ENCODE data around the gene CHD3. TPM values are rescaled to one million over a fixed set of nuclear protein-coding genes. Genes with fewer than 3 reads are reported as not detected.
A peak's percentile ranks its signal among the peaks of the same experiment; 100 is the strongest.

The CHD3 gene
- total RNA-seq, result 114 and 141 TPM in 2 replicates

DNA sequence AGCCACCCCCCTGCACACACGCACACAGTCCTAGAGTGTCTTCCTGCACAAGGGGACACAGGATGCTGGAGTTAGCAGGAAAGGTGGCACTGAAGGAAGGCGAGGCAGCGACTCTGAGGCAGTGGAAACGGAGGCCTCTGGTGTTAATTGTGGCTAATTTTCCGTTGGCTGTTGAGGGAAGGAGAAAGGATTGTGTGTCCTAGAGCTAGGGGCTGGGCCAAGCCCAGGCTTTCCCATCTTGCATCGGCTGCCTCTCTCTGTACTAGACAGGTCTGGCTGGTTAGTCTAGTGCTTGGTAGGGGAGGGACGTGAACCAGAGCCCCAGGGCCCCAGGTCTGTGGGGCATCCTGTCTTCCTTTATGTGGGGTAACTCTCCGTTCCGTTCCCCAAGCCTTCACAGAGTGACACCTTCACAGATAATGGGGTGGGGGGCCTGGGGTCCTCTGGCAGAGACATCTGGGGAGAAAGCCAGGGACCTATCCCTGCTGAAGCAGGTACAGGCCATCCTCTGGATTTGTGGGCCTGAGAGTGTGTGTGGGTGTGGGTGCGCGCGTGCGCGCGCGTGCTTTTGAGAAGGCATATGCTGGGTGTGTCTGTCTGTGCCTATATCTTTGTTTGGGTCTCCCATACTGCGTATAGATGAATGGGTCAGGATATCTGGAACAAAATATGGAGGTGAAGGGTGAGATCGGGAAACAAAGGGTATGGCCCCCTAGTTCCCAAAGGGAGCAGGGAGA lies at the start of gene CHD3:
Gene CHD3, plus strand, starts transcription at position 606 of the 737 bp plus-strand sequence. CDS start 212 bp downstream, outside the sequence.

DNA sequence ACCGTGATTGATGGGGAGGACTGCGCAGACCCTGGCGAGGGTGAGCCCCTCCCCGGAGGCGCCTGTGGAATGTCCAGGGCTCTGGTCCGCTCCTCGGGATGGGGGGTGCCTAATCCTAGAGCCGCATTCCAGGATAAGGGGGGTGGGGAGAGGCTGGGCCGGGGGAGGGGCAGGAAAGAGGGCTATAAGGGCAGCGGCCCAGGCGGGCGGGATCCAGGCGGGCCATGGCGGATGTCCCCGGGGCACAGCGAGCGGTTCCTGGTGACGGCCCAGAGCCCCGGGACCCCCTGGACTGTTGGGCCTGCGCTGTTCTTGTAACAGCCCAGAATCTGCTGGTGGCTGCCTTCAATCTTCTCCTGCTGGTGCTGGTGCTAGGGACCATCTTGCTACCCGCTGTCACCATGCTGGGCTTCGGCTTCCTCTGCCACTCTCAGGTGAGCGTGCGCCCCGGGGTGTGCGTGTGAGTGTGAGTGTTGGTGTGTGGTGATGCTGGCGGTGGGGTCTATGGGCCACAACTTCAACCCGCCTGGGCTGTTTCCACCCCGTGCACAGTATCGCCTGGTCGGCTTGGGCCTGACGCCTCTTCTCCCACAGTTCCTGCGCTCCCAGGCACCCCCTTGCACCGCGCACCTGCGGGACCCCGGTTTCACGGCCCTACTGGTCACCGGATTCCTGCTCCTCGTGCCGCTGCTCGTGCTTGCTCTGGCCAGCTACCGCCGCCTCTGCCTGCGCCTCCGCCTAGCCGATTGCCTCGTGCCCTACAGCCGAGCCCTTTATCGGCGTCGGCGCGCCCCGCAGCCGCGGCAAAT lies 33.5 kb upstream of the CHD3 start, which contains the start of gene TMEM88:
Gene TMEM88, plus strand, starts transcription at position 216 of the 809 bp plus-strand sequence. Its CDS starts 9 bp downstream, at position 225.

DNA sequence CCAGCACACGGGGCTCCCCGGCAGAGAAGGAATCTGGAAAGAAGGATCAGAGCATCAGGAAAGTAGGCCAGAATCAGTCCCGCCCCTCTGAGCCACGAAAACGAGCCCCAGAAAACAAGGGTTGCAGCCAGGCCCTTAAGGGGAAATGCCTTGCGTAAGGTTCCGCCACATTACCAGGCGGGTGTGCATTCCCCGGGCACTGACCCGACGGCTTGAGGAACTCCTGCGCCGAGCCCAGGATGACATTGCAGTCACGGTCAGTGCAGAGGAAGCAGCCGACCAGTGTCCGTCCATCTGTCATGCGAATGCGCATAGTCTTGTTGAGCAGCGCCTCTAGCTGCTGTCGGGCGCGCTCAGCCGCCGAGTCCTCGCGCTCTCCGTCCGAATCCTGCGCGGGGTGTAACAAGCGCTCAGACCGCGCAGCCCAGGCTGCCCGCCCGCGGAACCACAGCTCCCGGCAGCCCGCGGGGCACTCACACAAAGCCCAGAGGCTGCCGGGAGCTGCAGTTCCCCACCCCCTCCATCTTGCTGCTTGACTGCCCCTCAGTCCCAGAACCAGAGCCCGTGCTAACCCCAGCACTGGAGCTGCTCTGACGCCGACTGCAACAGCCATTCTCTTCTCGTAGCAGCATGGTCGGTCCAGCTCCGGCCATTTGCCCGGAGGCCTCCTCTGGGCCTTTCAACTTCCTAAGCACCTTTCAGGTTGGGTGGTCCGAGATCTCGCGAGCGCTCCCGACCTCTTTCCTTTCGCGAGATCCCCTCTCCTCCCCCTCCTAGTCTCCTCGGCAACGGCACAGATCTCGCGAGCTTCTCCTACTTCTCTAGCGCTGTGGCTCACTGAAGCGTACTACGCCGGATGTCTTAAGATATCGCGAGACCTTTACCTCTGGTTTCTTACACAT lies 31.5 kb upstream of the CHD3 start, which contains the start of gene NAA38:
Gene NAA38, minus strand, starts transcription at position 749 of the 902 bp plus-strand sequence. Its CDS starts 96 bp downstream, at position 653.

DNA sequence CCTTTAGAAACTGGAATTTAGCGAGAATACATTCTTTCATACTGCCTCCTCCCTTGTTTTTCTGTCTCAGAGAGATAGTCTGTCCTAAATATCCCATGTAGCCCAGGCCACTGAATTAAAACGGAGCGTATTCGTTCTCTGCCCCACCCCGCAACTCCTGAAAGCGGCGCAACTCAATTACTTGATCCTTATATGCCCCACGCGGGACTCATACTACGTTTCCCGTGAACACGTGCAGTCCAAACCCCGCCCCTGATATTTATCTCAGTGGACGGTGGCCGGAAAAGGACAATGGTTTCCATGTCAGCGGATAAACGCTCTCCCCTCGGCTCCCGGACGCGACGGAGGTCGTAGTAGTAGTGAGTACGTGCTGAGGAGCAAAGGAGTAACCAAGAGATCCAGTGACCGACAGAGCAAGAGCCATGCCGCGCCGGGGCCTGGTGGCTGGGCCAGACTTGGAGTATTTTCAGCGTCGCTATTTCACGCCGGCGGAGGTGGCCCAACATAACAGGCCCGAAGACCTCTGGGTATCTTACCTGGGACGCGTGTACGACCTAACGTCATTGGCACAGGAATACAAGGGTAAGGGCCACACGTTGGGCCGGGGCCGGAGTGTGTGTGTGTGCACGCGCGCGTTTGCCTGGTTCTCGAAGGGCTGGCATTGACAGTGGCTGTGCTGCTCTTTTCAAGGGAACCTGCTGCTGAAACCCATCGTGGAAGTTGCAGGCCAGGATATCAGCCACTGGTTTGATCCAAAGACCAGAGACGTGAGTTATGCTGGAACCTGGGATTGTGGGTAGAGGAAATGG lies 30.7 kb upstream of the CHD3 start, which contains the start of gene CYB5D1:
Gene CYB5D1, plus strand, starts transcription at position 291 of the 809 bp plus-strand sequence. Its CDS starts 132 bp downstream, at position 423.

DNA sequence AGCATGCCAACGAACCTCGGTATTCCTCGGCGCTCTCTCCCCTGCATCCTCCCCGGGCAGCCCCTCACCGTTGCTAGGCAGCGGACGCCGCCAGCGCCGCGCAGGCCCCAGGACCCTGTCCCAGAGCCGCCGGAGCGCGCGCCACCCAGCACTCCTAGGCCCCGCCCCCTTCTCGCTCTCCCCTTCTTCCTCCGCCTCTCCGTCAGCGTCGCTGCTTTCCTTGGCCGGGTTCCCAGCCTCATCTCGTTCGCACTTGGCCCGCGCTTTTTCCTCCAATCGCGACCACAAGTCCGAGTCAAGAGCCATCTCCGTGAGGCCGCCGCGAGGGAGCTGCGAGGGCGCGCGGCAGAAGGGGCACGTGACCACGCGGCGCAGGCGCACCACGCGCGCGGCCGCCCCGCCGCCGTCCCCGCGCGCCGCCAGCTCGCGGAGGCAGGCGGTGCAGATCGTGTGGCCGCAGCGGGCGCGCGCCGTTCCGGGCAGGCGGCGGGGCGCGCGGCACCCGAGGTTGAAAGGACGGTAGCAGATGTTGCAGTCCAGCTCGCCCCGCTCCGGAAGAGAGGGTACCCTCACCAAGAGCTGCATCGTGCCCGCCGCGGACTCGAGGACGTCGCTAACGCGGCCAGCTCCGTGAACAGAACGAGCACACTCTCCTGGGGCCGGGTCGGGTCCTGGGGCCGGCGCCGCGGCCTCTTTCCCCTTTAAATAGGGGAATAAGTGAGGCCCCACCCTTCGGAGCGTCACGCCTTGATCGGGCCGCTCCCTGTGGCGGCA lies 27.2 kb downstream of the CHD3 start, which contains the start of gene RNF227:
Gene RNF227, minus strand, starts transcription at position 679 of the 774 bp plus-strand sequence. Its CDS starts 94 bp downstream, at position 585.

DNA sequence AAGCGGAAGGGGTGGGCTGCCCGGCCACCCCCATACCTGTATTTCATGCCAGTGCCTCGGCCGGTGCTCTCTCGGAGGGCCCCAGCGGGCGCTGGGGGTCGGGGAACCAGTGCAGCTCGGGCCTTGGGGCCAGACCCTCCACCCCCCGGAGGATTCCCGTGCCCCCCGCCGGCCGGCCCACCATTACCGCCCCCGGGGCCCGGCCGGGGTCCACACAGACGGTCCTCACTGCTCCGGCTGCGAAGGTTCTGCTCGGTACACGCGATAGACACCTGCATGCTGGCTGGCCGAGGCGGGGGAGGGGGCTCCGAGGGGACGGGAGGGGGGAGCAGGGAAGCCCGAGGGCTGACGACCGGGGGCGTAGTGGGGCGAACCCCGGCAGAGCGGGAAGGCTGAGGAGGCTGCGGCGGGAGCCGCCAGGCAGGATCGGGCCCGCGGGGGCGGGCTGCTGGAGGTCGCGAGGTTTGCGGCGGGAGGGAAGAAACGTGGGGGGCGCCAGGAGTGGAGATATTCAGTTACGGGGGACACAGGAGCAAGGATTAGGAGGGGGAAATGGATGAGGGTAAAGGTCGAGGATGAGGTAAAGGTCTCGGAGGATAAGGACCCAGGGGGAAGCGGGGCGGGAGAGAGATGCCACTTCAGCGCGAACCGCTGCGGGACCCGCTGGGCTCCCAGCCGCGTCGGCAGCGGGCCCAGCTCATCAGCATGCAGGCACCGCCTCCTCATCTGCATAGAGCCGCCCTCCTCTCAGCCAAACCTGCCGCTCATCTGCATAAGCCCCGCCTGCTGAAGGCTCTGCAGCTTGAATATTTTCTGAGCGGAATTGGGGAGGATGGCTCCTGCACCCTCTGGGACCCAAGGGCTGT lies 40.8 kb downstream of the CHD3 start, which contains the start of gene KCNAB3:
Gene KCNAB3, minus strand, starts transcription at position 699 of the 866 bp plus-strand sequence. Its CDS starts 421 bp downstream, at position 278.

DNA sequence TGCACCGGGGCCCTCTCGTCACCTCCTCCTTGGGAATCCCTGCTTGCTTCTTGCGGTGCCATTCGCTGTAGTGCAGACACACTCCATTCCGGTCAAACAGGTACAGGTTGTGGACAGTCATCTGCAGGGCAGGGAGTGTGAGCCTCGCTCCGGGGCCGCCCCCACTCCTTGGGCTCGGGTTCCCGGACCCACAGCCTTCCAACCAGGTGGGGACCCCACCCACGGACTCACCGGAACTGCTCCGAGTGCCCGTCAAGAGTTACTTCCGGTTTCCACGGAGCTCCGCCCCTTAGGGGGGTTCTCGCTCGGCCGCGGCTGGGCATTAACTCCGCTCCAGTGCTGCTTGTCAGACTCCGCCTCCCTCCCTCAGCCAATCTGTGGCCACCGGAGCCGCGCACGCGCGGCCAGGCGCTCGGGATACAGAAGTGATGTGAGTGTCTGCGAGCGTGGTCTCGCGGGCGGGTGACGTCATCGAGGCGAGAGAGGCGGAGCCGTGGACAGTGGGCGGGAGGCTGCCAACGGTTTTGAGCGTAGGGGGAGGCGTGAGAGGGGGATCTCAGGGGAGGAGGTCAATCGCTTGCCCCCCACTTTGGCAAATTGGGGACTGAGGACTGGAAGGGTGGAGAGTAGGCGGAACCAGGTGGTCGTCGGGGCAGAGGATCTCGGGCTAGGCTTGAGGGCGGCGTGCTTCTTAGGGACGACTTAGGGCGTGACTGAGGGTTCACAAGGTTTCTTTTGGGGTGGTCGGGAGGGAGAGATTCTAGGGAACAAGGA lies 43.3 kb downstream of the CHD3 start, which contains the start of the genes CNTROB and TRAPPC1:
Gene CNTROB, plus strand, starts transcription at position 498 of the 774 bp plus-strand sequence. CDS start 874 bp downstream, outside the sequence.
Gene TRAPPC1, minus strand, starts transcription at position 238 of the 774 bp plus-strand sequence. Its CDS starts 117 bp downstream, at position 121.

Small RNA genes lying within 50 kb of the gene (small RNA-seq; reads per million reads assigned to genes)
- 1.2 reads per million, percentile 23 among the genes with 10 or more reads in this experiment for gene SCARNA21

Other genes starting within 250 kb of the CHD3 start
- gene ATP1B2, start 237.9 kb upstream of the CHD3 start, total RNA-seq, result not detected in 2 replicates
- gene TP53, start 201.3 kb upstream of the CHD3 start, total RNA-seq, result 62.7 and 67.7 TPM in 2 replicates
- 2.8 and 3.8 TPM in 2 replicates for gene WRAP53, start 200.3 kb upstream of the CHD3 start, total RNA-seq
- gene EFNB3, start 183.6 kb upstream of the CHD3 start, total RNA-seq, result 3.2 and 5.2 TPM in 2 replicates
- 0.12 and 0.16 TPM in 2 replicates for gene DNAH2, start 171.0 kb upstream of the CHD3 start, total RNA-seq
- gene KDM6B, start 54.6 kb upstream of the CHD3 start, total RNA-seq, result 7.7 and 10.7 TPM in 2 replicates
- 0.16 and 0.24 TPM in 2 replicates for gene TMEM88, start 33.7 kb upstream of the CHD3 start, total RNA-seq
- 25.2 and 27.8 TPM in 2 replicates for gene NAA38, start 31.2 kb upstream of the CHD3 start, total RNA-seq
- 10.7 and 12.8 TPM in 2 replicates for gene CYB5D1, start 30.8 kb upstream of the CHD3 start, total RNA-seq
- gene RNF227, start 27.5 kb downstream of the CHD3 start, total RNA-seq, result 1.3 and 4.2 TPM in 2 replicates
- 0.49 and 1.6 TPM in 2 replicates for gene KCNAB3, start 41.1 kb downstream of the CHD3 start, total RNA-seq
- 39.1 and 42.9 TPM in 2 replicates for gene TRAPPC1, start 43.2 kb downstream of the CHD3 start, total RNA-seq
- 22.2 and 23.3 TPM in 2 replicates for gene CNTROB, start 43.4 kb downstream of the CHD3 start, total RNA-seq
- not detected in 2 replicates for gene GUCY2D, start 113.8 kb downstream of the CHD3 start, total RNA-seq
- gene ALOX15B, start 150.3 kb downstream of the CHD3 start, total RNA-seq, result not detected in 2 replicates
- gene ALOX12B, start 198.9 kb downstream of the CHD3 start, total RNA-seq, result 0.12 TPM in 1 of 2 replicates, not detected in the other
- gene ALOXE3, start 229.7 kb downstream of the CHD3 start, total RNA-seq, result under 0.01 TPM in 1 of 2 replicates, not detected in the other
- 0.16 and 0.73 TPM in 2 replicates for gene HES7, start 235.3 kb downstream of the CHD3 start, total RNA-seq